A204.1 (cell line): ENCODE measurements around the gene ZNF184.

ENCODE experiments used
- FAIRE-seq: peaks from 2 replicates; lab custom pipeline; 2012; peaks lifted over from hg19 to GRCh38; lab: Jason Lieb, UNC

The ZNF184 gene

GRCh38 chr6:27479319-27480182 is 6.6 kb upstream of the ZNF184 start:
- peak; percentile 51 for FAIRE-seq

DNA sequence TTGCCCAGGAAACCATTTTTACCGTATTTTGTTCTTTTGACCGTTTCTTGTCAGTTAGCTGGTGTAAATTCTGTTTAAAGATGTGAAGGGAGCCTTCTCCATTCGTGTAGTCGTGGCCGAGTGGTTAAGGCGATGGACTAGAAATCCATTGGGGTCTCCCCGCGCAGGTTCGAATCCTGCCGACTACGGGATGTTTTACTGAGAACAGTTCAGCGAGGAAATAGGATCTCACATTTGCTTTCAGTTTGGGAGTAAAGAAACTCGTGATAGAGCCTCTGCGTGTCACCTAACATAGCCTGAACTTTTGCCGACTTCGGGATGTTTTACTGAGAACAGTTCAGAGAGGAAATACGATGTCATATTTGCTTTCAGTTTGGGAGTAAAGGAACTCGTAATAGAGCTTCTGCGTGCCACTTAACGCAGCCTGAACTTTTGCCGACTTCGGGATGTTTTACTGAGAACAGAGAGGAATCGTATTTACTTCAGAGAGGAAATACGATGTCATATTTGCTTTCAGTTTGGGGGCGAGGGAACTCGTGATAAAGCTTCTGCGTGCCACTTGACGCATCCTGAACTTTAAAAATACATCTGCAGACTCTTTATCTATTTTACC is 5.9 kb upstream of the ZNF184 start:
- FAIRE-seq = peak; percentile 92

DNA sequence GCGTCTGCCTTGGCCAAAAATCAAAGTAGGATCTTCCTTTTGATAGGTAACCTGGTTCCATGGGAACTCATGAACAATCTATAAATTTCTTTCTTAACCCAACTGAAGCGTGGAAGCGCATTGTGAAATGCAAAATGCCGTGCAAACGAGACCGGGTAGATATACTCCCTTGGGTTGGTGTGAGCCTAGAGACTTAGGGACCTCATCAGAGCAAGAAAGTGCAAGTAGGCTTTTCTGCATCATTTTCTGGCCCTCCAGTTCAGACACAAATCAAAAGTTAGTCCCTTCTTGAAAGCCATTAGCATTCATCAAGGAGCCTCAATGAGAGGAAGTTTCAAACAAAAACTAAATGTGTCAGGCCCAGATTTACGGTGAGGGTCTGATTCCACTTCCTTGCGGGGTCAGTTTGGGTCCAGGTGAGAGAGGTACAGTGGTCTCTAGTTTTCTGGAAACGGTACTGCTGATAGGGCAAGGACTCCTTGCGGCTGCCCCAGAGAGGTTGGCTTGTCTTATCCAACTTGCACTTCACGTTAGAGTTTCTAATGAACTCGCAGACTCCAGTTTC is 5.3 kb upstream of the ZNF184 start:
- FAIRE-seq = no peak

- no peak for FAIRE-seq
Measured at GRCh38 chr6:27477318-27478013, 4.6 kb upstream of the ZNF184 start.

GRCh38 chr6:27476090-27476489 is 3.2 kb upstream of the ZNF184 start:
- FAIRE-seq = no peak

- no peak for FAIRE-seq
Measured at GRCh38 chr6:27474672-27475071, 1.8 kb upstream of the ZNF184 start.

DNA sequence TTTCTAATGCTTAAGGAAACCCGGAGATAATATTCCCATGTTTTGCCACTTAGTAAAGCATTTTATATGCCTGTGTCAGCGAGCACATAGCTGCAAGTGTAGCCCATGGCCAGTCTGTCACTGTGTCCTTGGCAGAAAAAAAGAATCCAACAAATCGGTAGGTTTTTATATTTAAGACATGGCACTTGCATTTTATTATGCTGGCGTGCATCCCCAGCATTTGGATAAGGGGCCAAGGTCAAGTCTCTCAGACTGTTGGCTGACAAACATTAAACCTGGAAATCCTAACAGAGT is 1.2 kb upstream of the ZNF184 start:
- no peak for FAIRE-seq

- no peak for FAIRE-seq
Measured at GRCh38 chr6:27472182-27472616, 706 bp downstream of the ZNF184 start.

- FAIRE-seq = no peak
Measured at GRCh38 chr6:27471365-27472115, 1.4 kb downstream of the ZNF184 start.

DNA sequence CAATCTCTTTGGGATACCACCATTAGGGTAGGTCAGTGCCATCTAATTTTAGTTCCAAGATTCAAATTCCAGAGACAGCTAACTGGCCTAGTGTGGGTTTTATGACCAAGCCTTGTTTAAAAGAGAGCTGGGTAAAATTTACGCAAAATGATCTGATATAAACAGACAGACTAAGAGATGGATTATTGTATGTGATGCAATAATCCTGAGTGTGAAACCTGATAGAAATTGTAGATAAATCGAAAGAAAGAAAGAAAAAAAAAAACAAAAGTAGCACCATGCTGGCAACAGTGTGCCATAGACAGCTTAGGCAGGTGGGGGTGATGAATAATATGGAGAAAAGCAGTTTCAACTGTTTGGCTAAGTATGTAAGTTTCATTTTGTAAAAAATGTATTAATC is 2.9 kb downstream of the ZNF184 start:
- no peak for FAIRE-seq

GRCh38 chr6:27468334-27468733 is 4.6 kb downstream of the ZNF184 start:
- no peak for FAIRE-seq

DNA sequence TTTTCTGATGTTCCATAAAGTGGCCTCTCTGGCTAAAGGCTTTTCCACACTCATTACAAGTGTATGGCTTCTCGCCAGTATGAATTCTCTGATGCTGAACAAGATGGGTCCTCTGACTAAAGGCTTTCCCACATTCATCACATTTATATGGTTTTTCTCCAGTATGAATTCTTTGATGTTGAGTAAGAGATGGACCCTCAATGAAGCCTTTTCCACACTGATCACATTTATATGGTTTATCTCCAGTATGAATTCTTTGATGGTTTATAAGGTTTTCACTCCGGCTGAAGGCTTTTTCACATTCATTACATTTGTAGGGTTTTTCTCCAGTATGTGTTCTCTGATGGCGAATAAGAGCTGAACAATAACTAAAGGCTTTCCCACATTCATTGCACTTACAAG is 20.4 kb downstream of the ZNF184 start:
- no peak for FAIRE-seq

- FAIRE-seq = no peak
Measured at GRCh38 chr6:27451660-27452390, 21.1 kb downstream of the ZNF184 start.

DNA sequence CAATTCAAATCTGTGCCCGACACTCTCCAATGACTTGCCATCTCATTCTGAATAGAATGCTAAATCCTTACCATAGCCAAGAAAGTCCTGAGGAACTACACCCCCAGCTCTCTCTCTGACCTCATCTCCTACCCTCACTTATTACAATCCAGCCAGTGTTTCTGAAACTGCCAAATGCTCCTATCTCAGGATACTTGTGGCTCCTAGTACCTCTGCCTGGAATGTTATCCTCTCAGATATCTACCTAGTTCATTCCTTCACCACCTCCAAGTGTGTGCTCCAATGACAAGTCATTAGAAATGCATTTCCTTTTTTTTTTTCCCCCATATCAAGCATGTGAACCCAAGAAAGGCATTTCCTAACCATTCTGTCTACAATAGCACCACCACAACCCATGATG is 24.4 kb downstream of the ZNF184 start:
- FAIRE-seq = no peak

DNA sequence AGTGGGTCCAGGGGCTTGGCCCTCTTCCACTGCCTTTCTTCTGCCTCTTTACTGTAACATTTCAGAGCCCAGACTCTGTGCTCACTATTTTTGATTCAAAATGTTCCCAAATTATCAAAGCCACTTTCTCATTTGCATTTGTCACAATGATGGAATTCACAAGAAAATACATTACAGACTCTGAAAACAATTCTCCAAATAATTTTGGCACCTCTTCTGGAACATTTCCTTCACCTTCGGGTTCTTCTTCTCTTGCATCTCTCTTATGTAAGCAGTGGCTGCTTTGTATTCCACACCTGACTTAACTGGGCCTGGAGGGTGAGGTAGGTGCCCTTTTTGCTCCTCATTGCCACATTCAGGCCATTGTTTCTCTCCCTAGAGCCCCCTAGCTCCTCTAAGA is 30.0 kb downstream of the ZNF184 start:
- FAIRE-seq = no peak

GRCh38 chr6:27441001-27441400 is 31.9 kb downstream of the ZNF184 start:
- FAIRE-seq = no peak

- no peak for FAIRE-seq
Measured at GRCh38 chr6:27439371-27439770, 33.5 kb downstream of the ZNF184 start.

DNA sequence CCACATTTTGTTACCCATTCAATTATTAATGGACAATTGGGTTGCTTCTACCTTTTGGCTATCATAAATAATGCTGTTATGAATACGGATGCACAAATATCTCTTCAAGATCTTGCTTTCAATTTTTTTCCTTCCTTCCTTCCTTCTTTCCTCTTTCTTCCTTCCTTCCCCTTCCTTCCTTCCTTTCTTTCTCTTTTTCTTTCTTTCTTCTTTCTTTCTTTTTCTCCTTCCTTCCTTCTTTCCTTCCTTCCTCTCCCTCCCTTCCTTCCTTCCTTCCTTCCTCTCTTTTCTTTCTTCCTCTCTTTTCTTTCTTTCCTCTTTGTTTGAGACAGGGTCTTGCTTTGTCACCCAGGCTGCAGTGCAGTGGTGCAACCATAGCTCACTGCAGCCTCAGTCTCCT is 39.2 kb downstream of the ZNF184 start:
- FAIRE-seq = no peak

DNA sequence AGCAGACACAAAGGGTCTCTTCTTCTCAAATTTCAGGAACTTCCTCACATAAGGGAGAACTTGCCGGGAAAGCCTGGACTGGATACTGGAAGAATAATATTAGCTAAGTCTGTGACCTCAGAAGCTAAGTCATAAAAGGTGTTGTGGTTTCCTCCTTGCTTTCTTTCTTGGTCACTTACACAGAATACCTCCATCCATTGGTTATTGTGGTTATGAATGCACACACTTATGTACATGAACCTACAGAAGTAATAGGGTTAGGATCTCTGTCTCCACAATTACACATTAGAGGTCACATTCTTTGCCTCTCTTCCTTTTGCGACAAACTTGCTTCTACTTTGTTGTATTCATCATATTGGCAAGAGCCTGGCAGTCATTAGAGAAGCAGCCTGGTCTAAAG is 43.9 kb downstream of the ZNF184 start:
- FAIRE-seq = no peak

DNA sequence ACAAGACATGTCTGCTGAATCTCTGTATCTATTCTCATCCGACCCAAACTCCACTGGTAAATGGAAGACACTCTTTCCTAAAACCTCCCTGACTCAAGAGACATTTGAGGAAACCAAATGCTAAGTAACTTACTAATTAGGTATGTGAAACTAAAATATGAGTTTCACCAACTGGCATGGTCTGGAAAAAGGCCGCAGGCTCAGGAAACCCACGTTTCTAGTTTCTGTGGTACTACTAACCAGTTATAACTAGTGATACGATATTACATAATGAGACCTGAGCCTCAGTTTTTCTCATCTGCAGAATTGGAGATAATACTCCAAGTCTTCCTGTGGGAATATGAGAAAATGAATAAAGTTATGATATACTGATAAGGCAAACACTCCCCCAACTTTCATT is 44.4 kb downstream of the ZNF184 start:
- FAIRE-seq = no peak

GRCh38 chr6:27426045-27426620 is 46.8 kb downstream of the ZNF184 start:
- no peak for FAIRE-seq
